ENCODE results near the gene ZBTB16. TPM values are rescaled to one million over a fixed set of nuclear protein-coding genes. Genes with fewer than 3 reads are reported as not detected.

The ZBTB16 gene
- total RNA-seq, 1 donor from 2014 or later, result 39.4 TPM

GRCh38 chr11:114059984-114060391 lies 477 bp downstream of the ZBTB16 start:
- H3K9me3 Mint-ChIP-seq, result no peaks in the 10 kb centered on the region
- H3K4me3 Mint-ChIP-seq, result peak overlapping the region; percentile 99
- H3K4me1 Mint-ChIP-seq, result peaks cover 49% of the 10 kb centered on the region
- H3K36me3 Mint-ChIP-seq (ENCODE audit: low read depth), result peaks cover 4% of the 10 kb centered on the region
- peak overlapping the region; percentile 39 for H3K27ac Mint-ChIP-seq (ENCODE audit: unreplicated experiment)
- no peak for TF ChIP-seq CTCF (conservative IDR thresholded peaks at IDR 0.05)
- no peak for DNase-seq (ENCODE audit: low read depth, low spot score)
- H3K27me3 Mint-ChIP-seq (ENCODE audit: low read depth), result peaks cover 30% of the 10 kb centered on the region

GRCh38 chr11:114060392-114061047 lies 1.0 kb downstream of the ZBTB16 start:
- peak; percentile 50 for DNase-seq (ENCODE audit: low read depth, low spot score)
- H3K9me3 Mint-ChIP-seq, result no peaks in the 10 kb centered on the region
- TF ChIP-seq CTCF (conservative IDR thresholded peaks at IDR 0.05), result no peak
- H3K27ac Mint-ChIP-seq (ENCODE audit: unreplicated experiment), result peak overlapping the region; percentile 97
- H3K4me1 Mint-ChIP-seq, result peaks cover 55% of the 10 kb centered on the region
- H3K36me3 Mint-ChIP-seq (ENCODE audit: low read depth), result peaks cover 7% of the 10 kb centered on the region
- peak overlapping the region; percentile 99 for H3K4me3 Mint-ChIP-seq
- peaks cover 30% of the 10 kb centered on the region for H3K27me3 Mint-ChIP-seq (ENCODE audit: low read depth)

- no peaks in the 10 kb centered on the region for H3K9me3 Mint-ChIP-seq
- peaks cover 61% of the 10 kb centered on the region for H3K4me1 Mint-ChIP-seq
- peaks cover 13% of the 10 kb centered on the region for H3K36me3 Mint-ChIP-seq (ENCODE audit: low read depth)
- H3K27ac Mint-ChIP-seq (ENCODE audit: unreplicated experiment), result peak overlapping the region; percentile 97
- peaks cover 30% of the 10 kb centered on the region for H3K27me3 Mint-ChIP-seq (ENCODE audit: low read depth)
- TF ChIP-seq CTCF (conservative IDR thresholded peaks at IDR 0.05), result no peak
- no peak for DNase-seq (ENCODE audit: low read depth, low spot score)
- peak overlapping the region; percentile 96 for H3K4me3 Mint-ChIP-seq
Observed at GRCh38 chr11:114061048-114061680, 1.7 kb downstream of the ZBTB16 start.

GRCh38 chr11:114061681-114062049 lies 2.2 kb downstream of the ZBTB16 start:
- H3K36me3 Mint-ChIP-seq (ENCODE audit: low read depth), result peaks cover 15% of the 10 kb centered on the region
- H3K27ac Mint-ChIP-seq (ENCODE audit: unreplicated experiment), result peak overlapping the region; percentile 90
- DNase-seq (ENCODE audit: low read depth, low spot score), result no peak
- peaks cover 65% of the 10 kb centered on the region for H3K4me1 Mint-ChIP-seq
- no peak for TF ChIP-seq CTCF (conservative IDR thresholded peaks at IDR 0.05)
- peaks cover 28% of the 10 kb centered on the region for H3K27me3 Mint-ChIP-seq (ENCODE audit: low read depth)
- H3K9me3 Mint-ChIP-seq, result no peaks in the 10 kb centered on the region
- peak overlapping the region; percentile 96 for H3K4me3 Mint-ChIP-seq

- H3K36me3 Mint-ChIP-seq (ENCODE audit: low read depth), result peaks cover 15% of the 10 kb centered on the region
Observed at GRCh38 chr11:114062272-114062671, 2.8 kb downstream of the ZBTB16 start.

More at GRCh38 chr11:114062272-114062671, 2.8 kb downstream of the ZBTB16 start:
- H3K4me3 Mint-ChIP-seq, result peak overlapping the region; percentile 96
- DNase-seq (ENCODE audit: low read depth, low spot score), result no peak
- no peak overlapping the region for H3K27ac Mint-ChIP-seq (ENCODE audit: unreplicated experiment)
- no peak for TF ChIP-seq CTCF (conservative IDR thresholded peaks at IDR 0.05)
- peaks cover 62% of the 10 kb centered on the region for H3K4me1 Mint-ChIP-seq
- H3K27me3 Mint-ChIP-seq (ENCODE audit: low read depth), result peaks cover 23% of the 10 kb centered on the region
- no peaks in the 10 kb centered on the region for H3K9me3 Mint-ChIP-seq
